Gastroesophageal sphincter (tissue), 3 donors: ENCODE measurements around the gene LRRC1.

ENCODE experiments used
- EP300 ChIP-seq: sonication (generic); formaldehyde crosslinking; IDR thresholded peaks from one replicate; pipeline ENCODE4 v1.6.1; 2017; ENCODE audit warnings: antibody characterized with exemption, mild to moderate bottlenecking
- POLR2AphosphoS5 ChIP-seq: sonication (generic); formaldehyde crosslinking; IDR thresholded peaks from one replicate; pipeline ENCODE4 v1.6.1; 2017; ENCODE audit warnings: antibody characterized with exemption
- TF ChIP-seq, protein P1 (sequence below), 4 experiments: fragments of 200-600 bp in 2 of 4; fragments of 450-650 bp in 2 of 4; sonication (generic) in 1 of 4; IDR thresholded peaks; one replicate each; pipeline ENCODE4 v1.5.1; 2017 to 2019; ENCODE audit warnings: antibody characterized with exemption in 4 of 4, mild to moderate bottlenecking in 2 of 4, moderate library complexity in 2 of 4

DNA sequence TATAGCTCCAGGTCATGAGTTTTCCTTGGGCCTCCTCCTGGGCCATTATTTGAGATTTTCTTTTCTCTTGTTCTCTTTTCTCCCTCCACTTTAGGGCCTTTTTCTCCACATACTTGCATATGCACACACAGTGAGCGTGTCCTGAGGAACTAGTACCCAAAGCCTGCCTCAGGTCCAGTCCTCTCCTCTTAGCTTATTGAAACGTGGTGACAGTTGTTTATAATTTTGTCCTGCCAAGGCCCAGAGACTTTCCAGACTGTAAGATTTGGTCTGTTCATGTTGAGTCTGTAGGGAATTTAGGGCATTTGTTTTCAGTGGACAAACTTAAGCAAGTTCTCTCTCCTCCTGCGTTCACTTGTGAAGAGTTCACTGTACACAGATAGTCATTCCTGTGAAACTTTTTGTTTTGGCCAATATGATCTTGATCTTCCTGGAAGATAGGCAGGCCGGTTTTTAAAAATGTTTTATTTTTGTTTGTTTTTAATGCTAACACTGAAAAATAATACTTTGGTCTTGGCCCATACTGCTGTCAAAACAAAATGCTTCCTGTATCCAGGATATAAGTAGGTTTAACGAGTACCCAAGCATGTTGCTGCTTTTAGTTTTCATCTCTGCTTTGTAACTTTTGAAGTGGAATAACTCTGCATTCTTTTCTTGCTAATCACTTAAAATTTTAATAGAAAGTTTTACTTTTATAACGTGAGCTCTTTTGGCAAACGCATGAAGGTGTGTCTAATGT, 20.7 kb downstream of the LRRC1 start:
- TF ChIP-seq, protein P1, sequence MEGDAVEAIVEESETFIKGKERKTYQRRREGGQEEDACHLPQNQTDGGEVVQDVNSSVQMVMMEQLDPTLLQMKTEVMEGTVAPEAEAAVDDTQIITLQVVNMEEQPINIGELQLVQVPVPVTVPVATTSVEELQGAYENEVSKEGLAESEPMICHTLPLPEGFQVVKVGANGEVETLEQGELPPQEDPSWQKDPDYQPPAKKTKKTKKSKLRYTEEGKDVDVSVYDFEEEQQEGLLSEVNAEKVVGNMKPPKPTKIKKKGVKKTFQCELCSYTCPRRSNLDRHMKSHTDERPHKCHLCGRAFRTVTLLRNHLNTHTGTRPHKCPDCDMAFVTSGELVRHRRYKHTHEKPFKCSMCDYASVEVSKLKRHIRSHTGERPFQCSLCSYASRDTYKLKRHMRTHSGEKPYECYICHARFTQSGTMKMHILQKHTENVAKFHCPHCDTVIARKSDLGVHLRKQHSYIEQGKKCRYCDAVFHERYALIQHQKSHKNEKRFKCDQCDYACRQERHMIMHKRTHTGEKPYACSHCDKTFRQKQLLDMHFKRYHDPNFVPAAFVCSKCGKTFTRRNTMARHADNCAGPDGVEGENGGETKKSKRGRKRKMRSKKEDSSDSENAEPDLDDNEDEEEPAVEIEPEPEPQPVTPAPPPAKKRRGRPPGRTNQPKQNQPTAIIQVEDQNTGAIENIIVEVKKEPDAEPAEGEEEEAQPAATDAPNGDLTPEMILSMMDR (IDR thresholded peaks at IDR 0.05), result no peak
- TF ChIP-seq EP300 (no peak), POLR2AphosphoS5 (peak; percentile 34)
